ES-I3 (cell line): Measurements from ENCODE around the gene PUS10.
"Not testable (repeated sequence)": the region's sequence is repeated elsewhere in the genome, so short reads cannot be mapped to it uniquely, and the experiment has no call there.

Source experiments
- H3K36me3 ChIP-seq: 2 replicates; pipeline ENCODE4 v1.6.1; 2013; ENCODE audit warnings: mild to moderate bottlenecking, low read length, control low read depth, moderate library complexity; ENCODE audit not compliant: insufficient read depth
- H3K4me1 ChIP-seq: 2 replicates; pipeline ENCODE4 v1.6.1; 2013; ENCODE audit warnings: mild to moderate bottlenecking, control low read depth, low read length; ENCODE audit not compliant: insufficient read depth
- H3K9ac ChIP-seq: 2 replicates; pipeline ENCODE4 v1.6.1; 2013; ENCODE audit warnings: low read depth, mild to moderate bottlenecking, low read length, moderate library complexity
- H3K9me3 ChIP-seq: 2 replicates; pipeline ENCODE4 v1.6.1; 2013; ENCODE audit warnings: mild to moderate bottlenecking, low read length, moderate library complexity; ENCODE audit not compliant: control insufficient read depth, insufficient read depth

Gene PUS10

GRCh38 chr2:61018798-61019197, 743 bp upstream of the PUS10 start:
- Histone ChIP-seq H3K9ac (peak overlapping the region; percentile 97), H3K4me1 (no peaks in the 10 kb centered on the region), H3K9me3 (no peaks in the 10 kb centered on the region), H3K36me3 (no peaks in the 10 kb centered on the region)

- H3K9me3 ChIP-seq: no peaks in the 10 kb centered on the region
- no peaks in the 10 kb centered on the region for H3K36me3 ChIP-seq
- H3K9ac ChIP-seq: peak overlapping the region; percentile 97
- H3K4me1 ChIP-seq: no peaks in the 10 kb centered on the region
Measured at GRCh38 chr2:61018318-61018755, 282 bp upstream of the PUS10 start.

DNA sequence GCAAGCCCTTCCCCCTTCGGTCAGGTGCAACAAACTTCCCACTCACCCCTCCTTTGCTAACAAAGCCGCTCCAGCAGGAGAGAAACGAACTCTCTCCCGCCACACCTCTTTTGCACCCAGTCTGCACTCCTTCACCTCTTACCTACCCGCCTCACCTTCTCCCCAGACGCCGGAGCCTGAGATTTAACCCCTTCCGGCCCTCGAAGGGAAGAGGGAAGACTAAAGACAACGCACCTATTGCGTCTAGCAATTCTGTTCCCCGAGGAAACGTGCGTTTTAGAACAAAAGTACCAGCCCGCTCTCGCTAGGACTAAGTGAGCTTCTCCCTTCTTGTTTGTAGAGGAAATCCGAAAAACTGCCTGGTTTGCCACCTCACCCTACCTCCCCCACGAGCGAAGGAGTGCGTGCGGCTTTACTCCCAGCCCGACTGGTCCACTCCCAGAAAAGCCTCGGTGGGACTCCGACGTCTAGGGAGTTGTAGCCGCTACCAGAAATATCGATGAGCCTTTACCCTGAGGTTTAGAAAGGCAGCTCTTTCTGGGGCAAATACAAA, 976 bp downstream of the PUS10 start:
- Histone ChIP-seq H3K9me3 (no peaks in the 10 kb centered on the region), H3K9ac (peak overlapping the region; percentile 97), H3K4me1 (no peaks in the 10 kb centered on the region), H3K36me3 (no peaks in the 10 kb centered on the region)

GRCh38 chr2:61016392-61017002, 1.6 kb downstream of the PUS10 start:
- no peaks in the 10 kb centered on the region for H3K36me3 ChIP-seq
- H3K9me3 ChIP-seq: no peaks in the 10 kb centered on the region
- peak overlapping the region; percentile 97 for H3K9ac ChIP-seq
- no peaks in the 10 kb centered on the region for H3K4me1 ChIP-seq

GRCh38 chr2:61015976-61016375, 2.1 kb downstream of the PUS10 start:
- Histone ChIP-seq H3K9ac (peak overlapping the region; percentile 97), H3K4me1 (no peaks in the 10 kb centered on the region), H3K36me3 (no peaks in the 10 kb centered on the region), H3K9me3 (no peaks in the 10 kb centered on the region)

GRCh38 chr2:61014763-61015162, 3.3 kb downstream of the PUS10 start:
- H3K4me1 ChIP-seq: no peaks in the 10 kb centered on the region
- no peak overlapping the region for H3K9ac ChIP-seq
- H3K9me3 ChIP-seq: no peaks in the 10 kb centered on the region
- H3K36me3 ChIP-seq: no peaks in the 10 kb centered on the region

DNA sequence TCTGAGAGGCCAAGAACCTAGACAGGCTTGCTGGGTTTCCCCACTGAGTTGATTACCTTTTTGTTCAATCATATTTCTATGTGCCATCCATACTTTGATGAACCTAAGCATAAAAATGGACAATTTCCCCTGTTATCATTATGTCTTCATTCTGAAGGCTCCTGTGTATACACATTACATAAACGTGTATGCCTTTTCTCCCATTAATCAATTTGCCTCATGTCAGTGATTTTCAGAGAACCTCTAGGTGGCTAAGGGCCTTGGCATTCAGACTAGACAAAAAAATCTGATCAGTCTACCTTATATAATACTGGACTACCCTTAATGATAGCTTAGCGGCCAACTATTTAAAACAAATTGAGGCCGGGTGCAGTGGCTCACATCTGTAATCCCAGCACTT, 4.7 kb downstream of the PUS10 start:
- Histone ChIP-seq H3K9ac (no peak overlapping the region), H3K4me1 (no peaks in the 10 kb centered on the region), H3K36me3 (no peaks in the 10 kb centered on the region), H3K9me3 (no peaks in the 10 kb centered on the region)

GRCh38 chr2:61012303-61012702, 5.8 kb downstream of the PUS10 start:
- not testable (repeated sequence) for H3K9me3 ChIP-seq, H3K9ac ChIP-seq, H3K36me3 ChIP-seq, H3K4me1 ChIP-seq

DNA sequence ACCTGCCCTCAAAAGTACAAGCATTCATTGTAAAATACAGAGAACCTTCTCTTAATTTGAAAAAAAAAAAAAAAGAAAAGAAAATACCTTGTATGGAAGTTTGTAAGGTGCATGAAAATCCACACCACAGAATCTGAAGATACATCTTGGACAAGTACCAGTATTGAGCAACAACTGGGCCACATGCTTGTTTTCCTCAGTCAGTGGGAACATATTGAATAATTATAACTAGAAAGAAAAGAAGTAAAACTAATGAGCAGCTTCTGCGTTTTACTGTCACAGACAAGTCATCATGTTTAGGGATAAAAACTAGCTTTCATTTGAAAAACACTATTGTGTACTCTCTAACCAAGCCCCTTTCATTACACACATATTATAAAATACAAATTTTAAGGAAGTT, 6.4 kb downstream of the PUS10 start:
- no peaks in the 10 kb centered on the region for H3K4me1 ChIP-seq

DNA sequence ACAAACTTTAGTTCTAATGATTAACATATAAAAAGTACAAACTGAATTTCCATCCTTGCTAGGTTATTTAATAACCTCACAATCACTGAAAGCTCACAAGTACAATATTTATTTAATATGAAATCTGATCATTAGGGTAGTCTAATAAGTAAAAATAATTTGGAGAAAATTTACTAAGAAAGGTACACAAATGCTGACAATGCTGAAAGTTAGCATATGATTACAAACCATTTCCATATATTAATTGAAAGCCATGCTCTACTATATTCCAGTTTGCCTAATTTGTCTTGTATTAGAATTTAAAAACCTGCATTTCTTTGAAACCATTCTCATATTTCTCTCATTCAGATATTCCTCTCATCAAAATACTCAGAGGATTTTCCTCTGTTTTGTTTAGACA, 8.7 kb downstream of the PUS10 start:
- H3K4me1 ChIP-seq: no peaks in the 10 kb centered on the region
- no peak overlapping the region for H3K9ac ChIP-seq
- no peaks in the 10 kb centered on the region for H3K36me3 ChIP-seq
- H3K9me3 ChIP-seq: no peaks in the 10 kb centered on the region

More for the DNA sequence above, 6.4 kb downstream of the PUS10 start:
- H3K36me3 ChIP-seq: no peaks in the 10 kb centered on the region
- no peak overlapping the region for H3K9ac ChIP-seq
- H3K9me3 ChIP-seq: no peaks in the 10 kb centered on the region

- H3K36me3 ChIP-seq: no peaks in the 10 kb centered on the region
- no peaks in the 10 kb centered on the region for H3K4me1 ChIP-seq
- no peak overlapping the region for H3K9ac ChIP-seq
- H3K9me3 ChIP-seq: no peaks in the 10 kb centered on the region
Measured at GRCh38 chr2:61006486-61007105, 11.5 kb downstream of the PUS10 start.

DNA sequence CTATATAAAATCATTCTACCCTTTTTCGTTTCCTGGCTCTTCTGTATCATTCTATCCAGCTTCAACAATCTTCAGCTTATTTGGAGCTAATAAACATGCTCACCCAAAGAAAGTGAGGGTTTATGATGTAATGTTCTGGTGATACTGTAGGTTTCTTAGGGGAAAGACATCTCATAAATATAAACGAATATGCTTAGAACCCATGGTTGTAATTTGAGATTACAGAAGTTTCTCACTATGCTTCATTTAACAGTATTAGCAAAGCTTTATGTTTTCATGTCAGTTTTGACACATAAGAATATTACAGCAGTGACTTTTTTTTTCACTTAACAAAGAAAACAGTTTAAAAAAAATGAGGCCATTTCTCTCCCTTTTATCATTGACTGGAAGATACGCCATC, 12.3 kb downstream of the PUS10 start:
- H3K9me3 ChIP-seq: no peaks in the 10 kb centered on the region
- H3K9ac ChIP-seq: no peak overlapping the region
- no peaks in the 10 kb centered on the region for H3K4me1 ChIP-seq
- H3K36me3 ChIP-seq: no peaks in the 10 kb centered on the region

GRCh38 chr2:60998628-60999545, 19.2 kb downstream of the PUS10 start:
- Histone ChIP-seq H3K36me3 (no peaks in the 10 kb centered on the region), H3K9me3 (no peaks in the 10 kb centered on the region), H3K4me1 (no peaks in the 10 kb centered on the region), H3K9ac (no peak overlapping the region)

DNA sequence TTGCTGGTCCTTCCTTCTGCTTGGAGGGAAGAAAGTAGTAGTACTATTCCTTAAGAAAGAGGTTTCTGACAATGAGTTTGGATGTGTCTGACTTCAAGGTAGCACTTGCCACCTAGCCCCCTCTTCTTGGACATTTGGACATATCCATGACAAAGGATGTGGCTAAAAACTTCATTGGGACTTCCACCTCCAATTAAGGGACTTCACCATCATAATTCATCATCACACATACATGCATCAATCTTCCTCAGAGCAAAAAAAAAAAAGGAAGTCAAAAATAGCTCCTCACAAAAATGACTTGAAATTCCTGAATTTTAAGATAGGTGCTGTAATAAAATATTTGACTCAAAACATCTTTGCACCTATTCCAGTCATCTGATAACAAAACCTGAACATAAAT, 23.9 kb downstream of the PUS10 start:
- no peaks in the 10 kb centered on the region for H3K36me3 ChIP-seq
- H3K4me1 ChIP-seq: no peaks in the 10 kb centered on the region
- H3K9ac ChIP-seq: no peak overlapping the region

More for the DNA sequence above, 23.9 kb downstream of the PUS10 start:
- H3K9me3 ChIP-seq: peaks cover 15% of the 10 kb centered on the region
